Calu3 (cell line): ENCODE results near the gene RRM1. TPM values are rescaled to one million over a fixed set of nuclear protein-coding genes. Genes with fewer than 3 reads are reported as not detected.
A peak's percentile ranks its signal among the peaks of the same experiment; 100 is the strongest.
"Not testable (repeated sequence)": the region's sequence is repeated elsewhere in the genome, so short reads cannot be mapped to it uniquely, and the experiment has no call there.

Experiments used
- BruUV-seq: library from RNA; stranded (reverse); fragments of 400-500 nt; replicated peaks from 2 replicates; lab custom pipeline; 2021; lab: Mats Ljungman, UMichigan
- CTCF ChIA-PET: fragments of 300-600 bp; sonication (Branson Sonifier 250); formaldehyde crosslinking; loops from one replicate; lab custom pipeline; 2022; ENCODE audit warnings: antibody characterized with exemption; lab: Charles Lee
- DNase-seq: peaks from one replicate; pipeline ENCODE4 v3.0.0; 2022
- H3K27ac Mint-ChIP-seq: one replicate; pipeline ENCODE4 v1.8.0; 2022; ENCODE audit warnings: mixed read lengths; ENCODE audit not compliant: unreplicated experiment
- H3K27me3 Mint-ChIP-seq: one replicate; pipeline ENCODE4 v1.8.0; 2022; ENCODE audit warnings: mixed read lengths; ENCODE audit not compliant: unreplicated experiment
- H3K36me3 Mint-ChIP-seq: one replicate; pipeline ENCODE4 v1.8.0; 2022; ENCODE audit warnings: mild to moderate bottlenecking, moderate library complexity, mixed read lengths; ENCODE audit not compliant: insufficient read depth, unreplicated experiment
- H3K4me1 Mint-ChIP-seq: one replicate; pipeline ENCODE4 v1.8.0; 2022; ENCODE audit warnings: mild to moderate bottlenecking, low read depth, mixed read lengths; ENCODE audit not compliant: unreplicated experiment
- H3K4me3 Mint-ChIP-seq: one replicate; pipeline ENCODE4 v1.8.0; 2022; ENCODE audit warnings: mild to moderate bottlenecking, low read depth, moderate library complexity, mixed read lengths; ENCODE audit not compliant: unreplicated experiment
- H3K9me3 Mint-ChIP-seq: one replicate; pipeline ENCODE4 v1.8.0; 2022; ENCODE audit warnings: low read depth, mixed read lengths; ENCODE audit not compliant: unreplicated experiment
- intact Hi-C: fragments of 100-400 bp; cut with micrococcal nuclease; formaldehyde crosslinking; loops from one replicate; pipeline ENCODE4 v1.10.0; 2022; ENCODE audit not compliant: unreplicated experiment
- total RNA-seq: library from RNA; stranded (reverse); gene quantifications from 2 replicates; pipeline ENCODE4 v1.2.3, GENCODE V29; 2022
- TF ChIP-seq, protein P1 (sequence below): fragments of 200-600 bp; IDR thresholded peaks from one replicate; pipeline ENCODE4 v1.8.0; 2022; ENCODE audit warnings: antibody characterized with exemption; ENCODE audit not compliant: unreplicated experiment

The RRM1 gene
- total RNA-seq, 1 experiment from 2014 or later, result 83.2 TPM

DNA sequence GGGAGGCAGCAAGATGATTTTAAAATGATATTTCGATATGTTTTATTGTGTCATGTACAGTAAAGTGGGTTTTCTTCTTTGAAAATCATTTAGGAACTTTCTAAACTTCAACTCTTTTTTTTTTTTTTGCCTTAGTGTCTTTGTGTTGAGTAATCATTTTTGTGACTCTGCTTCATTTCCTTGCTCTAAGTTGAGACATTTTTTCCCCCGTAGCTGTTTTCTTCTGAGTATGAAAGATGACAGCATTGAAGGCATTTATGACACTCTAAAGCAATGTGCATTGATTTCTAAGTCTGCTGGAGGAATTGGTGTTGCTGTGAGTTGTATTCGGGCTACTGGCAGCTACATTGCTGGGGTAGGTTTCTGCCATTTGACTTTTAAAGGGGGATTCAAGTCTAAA, 23.5 kb downstream of the RRM1 start:
- intact Hi-C loops, result no loop called here
- peak overlapping the region; percentile 27 for H3K27ac Mint-ChIP-seq
- no TSS peak for BruUV-seq
- H3K4me1 Mint-ChIP-seq, result peaks cover 15% of the 10 kb centered on the region
- peaks cover 11% of the 10 kb centered on the region for H3K36me3 Mint-ChIP-seq
- no peak overlapping the region for H3K4me3 Mint-ChIP-seq
- no peaks in the 10 kb centered on the region for H3K9me3 Mint-ChIP-seq
- H3K27me3 Mint-ChIP-seq, result no peaks in the 10 kb centered on the region
- DNase-seq, result no peak
- TF ChIP-seq, protein P1, sequence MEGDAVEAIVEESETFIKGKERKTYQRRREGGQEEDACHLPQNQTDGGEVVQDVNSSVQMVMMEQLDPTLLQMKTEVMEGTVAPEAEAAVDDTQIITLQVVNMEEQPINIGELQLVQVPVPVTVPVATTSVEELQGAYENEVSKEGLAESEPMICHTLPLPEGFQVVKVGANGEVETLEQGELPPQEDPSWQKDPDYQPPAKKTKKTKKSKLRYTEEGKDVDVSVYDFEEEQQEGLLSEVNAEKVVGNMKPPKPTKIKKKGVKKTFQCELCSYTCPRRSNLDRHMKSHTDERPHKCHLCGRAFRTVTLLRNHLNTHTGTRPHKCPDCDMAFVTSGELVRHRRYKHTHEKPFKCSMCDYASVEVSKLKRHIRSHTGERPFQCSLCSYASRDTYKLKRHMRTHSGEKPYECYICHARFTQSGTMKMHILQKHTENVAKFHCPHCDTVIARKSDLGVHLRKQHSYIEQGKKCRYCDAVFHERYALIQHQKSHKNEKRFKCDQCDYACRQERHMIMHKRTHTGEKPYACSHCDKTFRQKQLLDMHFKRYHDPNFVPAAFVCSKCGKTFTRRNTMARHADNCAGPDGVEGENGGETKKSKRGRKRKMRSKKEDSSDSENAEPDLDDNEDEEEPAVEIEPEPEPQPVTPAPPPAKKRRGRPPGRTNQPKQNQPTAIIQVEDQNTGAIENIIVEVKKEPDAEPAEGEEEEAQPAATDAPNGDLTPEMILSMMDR, result no peak
- CTCF ChIA-PET, result interaction anchor here (0.7 kb wide), 1 partner anchor 15 kb away, joined by 3 read pairs; no protein-coding TSS in a partner anchor

DNA sequence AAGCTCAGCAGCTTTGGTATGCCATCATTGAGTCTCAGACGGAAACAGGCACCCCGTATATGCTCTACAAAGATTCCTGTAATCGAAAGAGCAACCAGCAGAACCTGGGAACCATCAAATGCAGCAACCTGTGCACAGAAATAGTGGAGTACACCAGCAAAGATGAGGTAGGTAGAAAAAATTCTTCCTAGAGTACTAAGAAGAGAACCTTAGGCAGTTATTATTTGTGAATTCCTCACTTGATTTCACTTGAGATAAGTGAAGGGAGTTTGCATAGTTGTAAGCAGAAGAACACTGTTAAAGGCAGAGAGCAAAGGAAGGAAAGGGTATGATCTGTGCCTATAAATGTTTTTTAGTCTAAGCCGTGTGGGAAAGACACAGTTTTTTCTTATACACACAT, 28.6 kb downstream of the RRM1 start:
- no peak for DNase-seq
- no peaks in the 10 kb centered on the region for H3K27me3 Mint-ChIP-seq
- intact Hi-C loops, result no loop called here
- H3K27ac Mint-ChIP-seq, result no peak overlapping the region
- H3K9me3 Mint-ChIP-seq, result no peaks in the 10 kb centered on the region
- CTCF ChIA-PET, result no interaction called here
- BruUV-seq, result no TSS peak
- H3K4me1 Mint-ChIP-seq, result peaks cover 4% of the 10 kb centered on the region
- no peak overlapping the region for H3K4me3 Mint-ChIP-seq
- no peaks in the 10 kb centered on the region for H3K36me3 Mint-ChIP-seq
- TF ChIP-seq, protein P1, result no peak

GRCh38 chr11:4125141-4125540, 30.5 kb downstream of the RRM1 start:
- DNase-seq, result no peak
- no peaks in the 10 kb centered on the region for H3K9me3 Mint-ChIP-seq
- H3K36me3 Mint-ChIP-seq, result no peaks in the 10 kb centered on the region
- no peaks in the 10 kb centered on the region for H3K27me3 Mint-ChIP-seq
- TF ChIP-seq, protein P1, result no peak
- CTCF ChIA-PET, result no interaction called here
- H3K4me1 Mint-ChIP-seq, result no peaks in the 10 kb centered on the region
- intact Hi-C loops, result no loop called here
- H3K4me3 Mint-ChIP-seq, result no peak overlapping the region
- no TSS peak for BruUV-seq
- H3K27ac Mint-ChIP-seq, result no peak overlapping the region

- H3K27ac Mint-ChIP-seq, result no peak overlapping the region
- H3K36me3 Mint-ChIP-seq, result no peaks in the 10 kb centered on the region
Observed at GRCh38 chr11:4127357-4127756, 32.8 kb downstream of the RRM1 start.

GRCh38 chr11:4130219-4130618, 35.6 kb downstream of the RRM1 start:
- CTCF ChIA-PET, H3K9me3 Mint-ChIP-seq, H3K27me3 Mint-ChIP-seq, BruUV-seq, H3K27ac Mint-ChIP-seq, DNase-seq, H3K4me3 Mint-ChIP-seq, H3K36me3 Mint-ChIP-seq, intact Hi-C loops, H3K4me1 Mint-ChIP-seq: not testable (repeated sequence)

More at GRCh38 chr11:4127357-4127756, 32.8 kb downstream of the RRM1 start:
- TF ChIP-seq, protein P1, result no peak
- Mint-ChIP-seq H3K9me3 (no peaks in the 10 kb centered on the region), H3K27me3 (no peaks in the 10 kb centered on the region), H3K4me3 (no peak overlapping the region), H3K4me1 (no peaks in the 10 kb centered on the region)
- no TSS peak for BruUV-seq
- DNase-seq, result no peak
- intact Hi-C loops, result no loop called here
- CTCF ChIA-PET, result no interaction called here
